GM19099 (cell line): ENCODE data around the gene COCH.

Source experiments
- POLR2A ChIP-seq: IDR thresholded peaks from 3 replicates; pipeline ENCODE4 v1.6.1; 2011; ENCODE audit warnings: low read depth; ENCODE audit not compliant: insufficient read length; ENCODE audit errors: extremely low read depth

Gene COCH

GRCh38 chr14:30894923-30895515 is 20.7 kb downstream of the COCH start:
- TF ChIP-seq POLR2A = no peak

GRCh38 chr14:30896435-30896834 is 22.1 kb downstream of the COCH start:
- TF ChIP-seq POLR2A = no peak

- no peak for TF ChIP-seq POLR2A
Observed at GRCh38 chr14:30903285-30904124, 29.1 kb downstream of the COCH start.

- TF ChIP-seq POLR2A = no peak
Observed at GRCh38 chr14:30906752-30907658, 32.6 kb downstream of the COCH start.

GRCh38 chr14:30907659-30908057 is 33.3 kb downstream of the COCH start:
- TF ChIP-seq POLR2A = no peak

- no peak for TF ChIP-seq POLR2A
Observed at GRCh38 chr14:30908826-30909225, 34.5 kb downstream of the COCH start.

GRCh38 chr14:30914812-30915211 is 40.5 kb downstream of the COCH start:
- no peak for TF ChIP-seq POLR2A

GRCh38 chr14:30915596-30915995 is 41.2 kb downstream of the COCH start:
- TF ChIP-seq POLR2A = no peak

- no peak for TF ChIP-seq POLR2A
Observed at GRCh38 chr14:30921305-30921704, 46.9 kb downstream of the COCH start.

- TF ChIP-seq POLR2A = no peak
Observed at GRCh38 chr14:30921788-30922187, 47.4 kb downstream of the COCH start.

GRCh38 chr14:30925254-30925653 is 50.9 kb downstream of the COCH start:
- TF ChIP-seq POLR2A = no peak

GRCh38 chr14:30928462-30928861 is 54.1 kb downstream of the COCH start:
- TF ChIP-seq POLR2A = no peak

GRCh38 chr14:30935445-30935844 is 61.1 kb downstream of the COCH start:
- TF ChIP-seq POLR2A = no peak

GRCh38 chr14:30938617-30939016 is 64.3 kb downstream of the COCH start:
- TF ChIP-seq POLR2A = no peak
